HEK293 (cell line): ENCODE data around the gene TSACC.

Experiments used
- CTCF ChIA-PET: fragments of 350-600 bp; formaldehyde crosslinking; extraction: SDS; loops from one replicate; lab custom pipeline; 2021; ENCODE audit warnings: antibody characterized with exemption; lab: Yijun Ruan, JAX
- POLR2A ChIA-PET: fragments of 300-600 bp; formaldehyde crosslinking; extraction: SDS; loops from one replicate; lab custom pipeline; 2020; ENCODE audit warnings: antibody characterized with exemption, inconsistent platforms; lab: Yijun Ruan, JAX
- H3K27ac ChIP-seq: fragments of 200-500 bp; sonication (Bioruptor generic); 2 replicates; pipeline ENCODE4 v1.5.1; 2014; ENCODE audit warnings: low read depth, low read length, control low read depth, inconsistent platforms; ENCODE audit errors: extremely low read depth
- H3K36me3 ChIP-seq, 2 experiments: fragments of 200-500 bp in 1 of 2; sonication (Bioruptor generic) in 1 of 2; 1 replicate in 1 of 2; 2 replicates in 1 of 2; pipeline ENCODE4 v1.5.1; 2014 to 2017; ENCODE audit warnings: inconsistent platforms in 2 of 2, low read length in 2 of 2; ENCODE audit not compliant: control insufficient read depth in 2 of 2, insufficient read depth in 1 of 2
- H3K4me1 ChIP-seq: fragments of 200-500 bp; sonication (Bioruptor generic); 2 replicates; pipeline ENCODE4 v1.5.1; 2014; ENCODE audit warnings: mild to moderate bottlenecking, low read length, inconsistent platforms; ENCODE audit not compliant: control insufficient read depth, insufficient read depth
- H3K4me3 ChIP-seq: 2 replicates; pipeline ENCODE4 v1.5.1; 2011; ENCODE audit warnings: low read depth, mild to moderate bottlenecking, control low read depth, low read length, moderate library complexity
- H3K9me3 ChIP-seq: fragments of 200-500 bp; sonication (Bioruptor generic); 2 replicates; pipeline ENCODE4 v1.5.1; 2014; ENCODE audit warnings: low read depth, low read length, inconsistent platforms; ENCODE audit not compliant: control insufficient read depth, insufficient read depth
- HOXD13 ChIP-seq: sonication (generic); formaldehyde crosslinking; IDR thresholded peaks from 2 replicates; pipeline ENCODE4 v1.8.0; 2022; ENCODE audit warnings: missing genetic modification reagents, borderline replicate concordance
- KLF1 ChIP-seq: fragments of 450-650 bp; formaldehyde crosslinking; IDR thresholded peaks from 2 replicates; pipeline ENCODE4 v1.5.1; 2016; ENCODE audit warnings: missing biosample characterization, missing genetic modification characterization
- KLF9 ChIP-seq: fragments of 450-650 bp; formaldehyde crosslinking; IDR thresholded peaks from 2 replicates; pipeline ENCODE4 v1.5.1; 2016; ENCODE audit warnings: missing biosample characterization, missing genetic modification characterization, low read depth
- REPIN1 ChIP-seq: fragments of 450-650 bp; formaldehyde crosslinking; IDR thresholded peaks from 2 replicates; pipeline ENCODE4 v1.5.1; 2017; ENCODE audit warnings: missing biosample characterization, missing genetic modification characterization, low read depth
- SP7 ChIP-seq: fragments of 450-650 bp; formaldehyde crosslinking; IDR thresholded peaks from 2 replicates; pipeline ENCODE4 v1.5.1; 2016; ENCODE audit warnings: missing biosample characterization, missing genetic modification characterization
- ZBTB17 ChIP-seq: fragments of 450-650 bp; formaldehyde crosslinking; IDR thresholded peaks from 2 replicates; pipeline ENCODE4 v1.5.1; 2016; ENCODE audit warnings: missing biosample characterization, missing genetic modification characterization
- ZBTB48 ChIP-seq: fragments of 450-650 bp; formaldehyde crosslinking; IDR thresholded peaks from 2 replicates; pipeline ENCODE4 v1.5.1; 2016; ENCODE audit warnings: missing biosample characterization, missing genetic modification characterization
- ZNF324 ChIP-seq: fragments of 450-650 bp; formaldehyde crosslinking; IDR thresholded peaks from 2 replicates; pipeline ENCODE4 v1.5.1; 2016; ENCODE audit warnings: missing biosample characterization, missing genetic modification characterization
- ZNF350 ChIP-seq: fragments of 450-650 bp; formaldehyde crosslinking; IDR thresholded peaks from 2 replicates; pipeline ENCODE4 v1.5.0; 2017; ENCODE audit warnings: missing biosample characterization, mild to moderate bottlenecking, missing genetic modification characterization
- ZNF48 ChIP-seq: fragments of 450-650 bp; formaldehyde crosslinking; IDR thresholded peaks from 2 replicates; pipeline ENCODE4 v1.5.1; 2016; ENCODE audit warnings: missing biosample characterization, missing genetic modification characterization
- ZNF514 ChIP-seq: fragments of 450-650 bp; formaldehyde crosslinking; IDR thresholded peaks from 2 replicates; pipeline ENCODE4 v1.5.1; 2016; ENCODE audit warnings: missing biosample characterization, missing genetic modification characterization
- ZNF571 ChIP-seq: fragments of 450-650 bp; formaldehyde crosslinking; IDR thresholded peaks from 2 replicates; pipeline ENCODE4 v1.5.0; 2017; ENCODE audit warnings: missing biosample characterization, missing genetic modification characterization
- TF ChIP-seq, protein P1 (sequence below): fragments of 450-650 bp; formaldehyde crosslinking; IDR thresholded peaks from 2 replicates; pipeline ENCODE4 v1.5.1; 2016; ENCODE audit warnings: missing biosample characterization, missing genetic modification characterization, borderline replicate concordance
- TF ChIP-seq, protein P2 (sequence below): fragments of 450-650 bp; formaldehyde crosslinking; IDR thresholded peaks from 2 replicates; pipeline ENCODE4 v1.5.1; 2016; ENCODE audit warnings: missing biosample characterization, missing genetic modification characterization
- TF ChIP-seq, protein P3 (sequence below): fragments of 450-650 bp; formaldehyde crosslinking; IDR thresholded peaks from 2 replicates; pipeline ENCODE4 v1.5.1; 2016; ENCODE audit warnings: missing biosample characterization, missing genetic modification characterization
- TF ChIP-seq, protein P4 (sequence below): fragments of 450-650 bp; formaldehyde crosslinking; IDR thresholded peaks from 2 replicates; pipeline ENCODE4 v1.5.1; 2016; ENCODE audit warnings: missing biosample characterization, missing genetic modification characterization
- TF ChIP-seq, protein P5 (sequence below): sonication (generic); formaldehyde crosslinking; IDR thresholded peaks from 2 replicates; pipeline ENCODE4 v1.8.1; 2022; ENCODE audit warnings: mild to moderate bottlenecking, moderate library complexity, missing genetic modification reagents
- TF ChIP-seq, protein P6 (sequence below): fragments of 450-650 bp; formaldehyde crosslinking; IDR thresholded peaks from 2 replicates; pipeline ENCODE4 v1.5.1; 2017; ENCODE audit warnings: missing biosample characterization, missing genetic modification characterization

Gene TSACC

DNA sequence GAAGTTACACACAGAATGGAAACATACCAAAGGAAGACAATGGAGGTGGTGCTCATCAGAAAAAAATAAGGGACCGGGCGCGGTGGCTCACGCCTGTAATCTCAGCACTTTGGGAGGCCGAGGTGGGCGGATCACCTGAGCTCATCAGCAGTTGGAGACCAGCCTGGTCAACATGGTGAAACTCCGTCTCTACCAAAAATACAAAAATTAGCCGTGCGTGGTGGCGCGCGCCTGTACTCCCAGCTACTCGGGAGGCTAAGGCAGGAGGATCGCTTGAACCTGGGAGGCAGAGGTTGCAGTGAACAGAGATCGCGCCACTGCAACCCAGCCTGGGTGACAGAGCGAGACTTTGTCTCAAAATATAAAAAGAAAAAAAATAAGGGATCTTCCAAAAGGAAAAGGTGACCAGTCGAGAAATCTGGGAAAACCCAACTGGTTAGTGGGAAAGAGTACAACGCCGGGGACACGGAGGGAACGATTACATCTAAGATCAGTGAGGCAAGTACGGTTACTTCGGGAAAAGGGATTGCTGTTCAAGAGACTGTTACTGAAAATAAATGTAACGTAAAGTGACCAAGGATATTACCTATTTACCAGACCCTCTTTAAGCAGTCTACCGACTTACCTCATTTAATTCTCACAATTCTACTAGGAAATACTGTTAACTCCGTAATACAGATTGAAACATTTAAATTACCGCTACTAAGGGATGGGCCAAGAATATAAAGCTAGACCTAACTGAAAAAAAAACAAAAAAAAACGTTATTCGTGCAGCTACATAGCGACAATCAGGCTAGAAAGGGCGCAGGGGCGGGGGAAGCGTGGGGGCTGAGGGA is 1.1 kb upstream of the TSACC start:
- Histone ChIP-seq H3K27ac (peak overlapping the region; percentile 65; the same call in 1 of the 2 replicates), H3K9me3 (no peaks in the 10 kb centered on the region), H3K4me1 (peaks cover 5% of the 10 kb centered on the region; the same call in 1 of the 2 replicates), H3K36me3 (peaks cover 32 to 44% of the 10 kb centered on the region in 2 experiments), H3K4me3 (peak overlapping the region; percentile 71)
- ChIA-PET CTCF (interaction anchor here (0.5 to 2.1 kb wide), 13 partner anchors 10 to 402 kb away, joined by 3 to 14 read pairs (median 4); no protein-coding TSS in a partner anchor), POLR2A (interaction anchor here (0.5 to 1.4 kb wide), 11 partner anchors 9 to 411 kb away, joined by 3 to 9 read pairs (median 4); partner anchors contain the start of genes SMG5 and TMEM79)
- 0 out of 2 replicates have a peak, but pooled peaks have one; percentile 32 for TF ChIP-seq KLF9 (tag by site-specific recombination)
- TF ChIP-seq ZNF48 (tag by site-specific recombination) = no peak
- TF ChIP-seq ZBTB17 (tag by site-specific recombination) = peak; percentile 65
- TF ChIP-seq ZBTB48 (tag by site-specific recombination) = peak; percentile 75; the same call in 1 of the 2 replicates
- TF ChIP-seq ZNF324 (tag by site-specific recombination) = peak; percentile 34; the same call in 1 of the 2 replicates
- TF ChIP-seq KLF1 (tag by site-specific recombination) = peak; percentile 31; the same call in 1 of the 2 replicates
- TF ChIP-seq, protein P1, sequence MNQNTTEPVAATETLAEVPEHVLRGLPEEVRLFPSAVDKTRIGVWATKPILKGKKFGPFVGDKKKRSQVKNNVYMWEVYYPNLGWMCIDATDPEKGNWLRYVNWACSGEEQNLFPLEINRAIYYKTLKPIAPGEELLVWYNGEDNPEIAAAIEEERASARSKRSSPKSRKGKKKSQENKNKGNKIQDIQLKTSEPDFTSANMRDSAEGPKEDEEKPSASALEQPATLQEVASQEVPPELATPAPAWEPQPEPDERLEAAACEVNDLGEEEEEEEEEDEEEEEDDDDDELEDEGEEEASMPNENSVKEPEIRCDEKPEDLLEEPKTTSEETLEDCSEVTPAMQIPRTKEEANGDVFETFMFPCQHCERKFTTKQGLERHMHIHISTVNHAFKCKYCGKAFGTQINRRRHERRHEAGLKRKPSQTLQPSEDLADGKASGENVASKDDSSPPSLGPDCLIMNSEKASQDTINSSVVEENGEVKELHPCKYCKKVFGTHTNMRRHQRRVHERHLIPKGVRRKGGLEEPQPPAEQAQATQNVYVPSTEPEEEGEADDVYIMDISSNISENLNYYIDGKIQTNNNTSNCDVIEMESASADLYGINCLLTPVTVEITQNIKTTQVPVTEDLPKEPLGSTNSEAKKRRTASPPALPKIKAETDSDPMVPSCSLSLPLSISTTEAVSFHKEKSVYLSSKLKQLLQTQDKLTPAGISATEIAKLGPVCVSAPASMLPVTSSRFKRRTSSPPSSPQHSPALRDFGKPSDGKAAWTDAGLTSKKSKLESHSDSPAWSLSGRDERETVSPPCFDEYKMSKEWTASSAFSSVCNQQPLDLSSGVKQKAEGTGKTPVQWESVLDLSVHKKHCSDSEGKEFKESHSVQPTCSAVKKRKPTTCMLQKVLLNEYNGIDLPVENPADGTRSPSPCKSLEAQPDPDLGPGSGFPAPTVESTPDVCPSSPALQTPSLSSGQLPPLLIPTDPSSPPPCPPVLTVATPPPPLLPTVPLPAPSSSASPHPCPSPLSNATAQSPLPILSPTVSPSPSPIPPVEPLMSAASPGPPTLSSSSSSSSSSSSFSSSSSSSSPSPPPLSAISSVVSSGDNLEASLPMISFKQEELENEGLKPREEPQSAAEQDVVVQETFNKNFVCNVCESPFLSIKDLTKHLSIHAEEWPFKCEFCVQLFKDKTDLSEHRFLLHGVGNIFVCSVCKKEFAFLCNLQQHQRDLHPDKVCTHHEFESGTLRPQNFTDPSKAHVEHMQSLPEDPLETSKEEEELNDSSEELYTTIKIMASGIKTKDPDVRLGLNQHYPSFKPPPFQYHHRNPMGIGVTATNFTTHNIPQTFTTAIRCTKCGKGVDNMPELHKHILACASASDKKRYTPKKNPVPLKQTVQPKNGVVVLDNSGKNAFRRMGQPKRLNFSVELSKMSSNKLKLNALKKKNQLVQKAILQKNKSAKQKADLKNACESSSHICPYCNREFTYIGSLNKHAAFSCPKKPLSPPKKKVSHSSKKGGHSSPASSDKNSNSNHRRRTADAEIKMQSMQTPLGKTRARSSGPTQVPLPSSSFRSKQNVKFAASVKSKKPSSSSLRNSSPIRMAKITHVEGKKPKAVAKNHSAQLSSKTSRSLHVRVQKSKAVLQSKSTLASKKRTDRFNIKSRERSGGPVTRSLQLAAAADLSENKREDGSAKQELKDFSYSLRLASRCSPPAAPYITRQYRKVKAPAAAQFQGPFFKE (tag by site-specific recombination) = no peak
- TF ChIP-seq, protein P2, sequence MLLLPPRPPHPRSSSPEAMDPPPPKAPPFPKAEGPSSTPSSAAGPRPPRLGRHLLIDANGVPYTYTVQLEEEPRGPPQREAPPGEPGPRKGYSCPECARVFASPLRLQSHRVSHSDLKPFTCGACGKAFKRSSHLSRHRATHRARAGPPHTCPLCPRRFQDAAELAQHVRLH (tag by site-specific recombination) = 0 out of 2 replicates have a peak, but pooled peaks have one; percentile 66
- TF ChIP-seq ZNF571 (tag by site-specific recombination) = no peak
- no peak for TF ChIP-seq ZNF350
- TF ChIP-seq, protein P3, sequence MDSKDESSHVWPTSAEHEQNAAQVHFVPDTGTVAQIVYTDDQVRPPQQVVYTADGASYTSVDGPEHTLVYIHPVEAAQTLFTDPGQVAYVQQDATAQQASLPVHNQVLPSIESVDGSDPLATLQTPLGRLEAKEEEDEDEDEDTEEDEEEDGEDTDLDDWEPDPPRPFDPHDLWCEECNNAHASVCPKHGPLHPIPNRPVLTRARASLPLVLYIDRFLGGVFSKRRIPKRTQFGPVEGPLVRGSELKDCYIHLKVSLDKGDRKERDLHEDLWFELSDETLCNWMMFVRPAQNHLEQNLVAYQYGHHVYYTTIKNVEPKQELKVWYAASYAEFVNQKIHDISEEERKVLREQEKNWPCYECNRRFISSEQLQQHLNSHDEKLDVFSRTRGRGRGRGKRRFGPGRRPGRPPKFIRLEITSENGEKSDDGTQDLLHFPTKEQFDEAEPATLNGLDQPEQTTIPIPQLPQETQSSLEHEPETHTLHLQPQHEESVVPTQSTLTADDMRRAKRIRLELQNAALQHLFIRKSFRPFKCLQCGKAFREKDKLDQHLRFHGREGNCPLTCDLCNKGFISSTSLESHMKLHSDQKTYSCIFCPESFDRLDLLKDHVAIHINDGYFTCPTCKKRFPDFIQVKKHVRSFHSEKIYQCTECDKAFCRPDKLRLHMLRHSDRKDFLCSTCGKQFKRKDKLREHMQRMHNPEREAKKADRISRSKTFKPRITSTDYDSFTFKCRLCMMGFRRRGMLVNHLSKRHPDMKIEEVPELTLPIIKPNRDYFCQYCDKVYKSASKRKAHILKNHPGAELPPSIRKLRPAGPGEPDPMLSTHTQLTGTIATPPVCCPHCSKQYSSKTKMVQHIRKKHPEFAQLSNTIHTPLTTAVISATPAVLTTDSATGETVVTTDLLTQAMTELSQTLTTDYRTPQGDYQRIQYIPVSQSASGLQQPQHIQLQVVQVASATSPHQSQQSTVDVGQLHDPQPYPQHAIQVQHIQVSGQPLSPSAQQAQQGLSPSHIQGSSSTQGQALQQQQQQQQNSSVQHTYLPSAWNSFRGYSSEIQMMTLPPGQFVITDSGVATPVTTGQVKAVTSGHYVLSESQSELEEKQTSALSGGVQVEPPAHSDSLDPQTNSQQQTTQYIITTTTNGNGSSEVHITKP = peak; percentile 74
- TF ChIP-seq, protein P4, sequence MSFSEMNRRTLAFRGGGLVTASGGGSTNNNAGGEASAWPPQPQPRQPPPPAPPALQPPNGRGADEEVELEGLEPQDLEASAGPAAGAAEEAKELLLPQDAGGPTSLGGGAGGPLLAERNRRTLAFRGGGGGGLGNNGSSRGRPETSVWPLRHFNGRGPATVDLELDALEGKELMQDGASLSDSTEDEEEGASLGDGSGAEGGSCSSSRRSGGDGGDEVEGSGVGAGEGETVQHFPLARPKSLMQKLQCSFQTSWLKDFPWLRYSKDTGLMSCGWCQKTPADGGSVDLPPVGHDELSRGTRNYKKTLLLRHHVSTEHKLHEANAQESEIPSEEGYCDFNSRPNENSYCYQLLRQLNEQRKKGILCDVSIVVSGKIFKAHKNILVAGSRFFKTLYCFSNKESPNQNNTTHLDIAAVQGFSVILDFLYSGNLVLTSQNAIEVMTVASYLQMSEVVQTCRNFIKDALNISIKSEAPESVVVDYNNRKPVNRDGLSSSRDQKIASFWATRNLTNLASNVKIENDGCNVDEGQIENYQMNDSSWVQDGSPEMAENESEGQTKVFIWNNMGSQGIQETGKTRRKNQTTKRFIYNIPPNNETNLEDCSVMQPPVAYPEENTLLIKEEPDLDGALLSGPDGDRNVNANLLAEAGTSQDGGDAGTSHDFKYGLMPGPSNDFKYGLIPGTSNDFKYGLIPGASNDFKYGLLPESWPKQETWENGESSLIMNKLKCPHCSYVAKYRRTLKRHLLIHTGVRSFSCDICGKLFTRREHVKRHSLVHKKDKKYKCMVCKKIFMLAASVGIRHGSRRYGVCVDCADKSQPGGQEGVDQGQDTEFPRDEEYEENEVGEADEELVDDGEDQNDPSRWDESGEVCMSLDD (tag by site-specific recombination) = no peak
- TF ChIP-seq HOXD13 = no peak
- no peak for TF ChIP-seq SP7 (tag by site-specific recombination)
- TF ChIP-seq REPIN1 = no peak
- TF ChIP-seq, protein P5, sequence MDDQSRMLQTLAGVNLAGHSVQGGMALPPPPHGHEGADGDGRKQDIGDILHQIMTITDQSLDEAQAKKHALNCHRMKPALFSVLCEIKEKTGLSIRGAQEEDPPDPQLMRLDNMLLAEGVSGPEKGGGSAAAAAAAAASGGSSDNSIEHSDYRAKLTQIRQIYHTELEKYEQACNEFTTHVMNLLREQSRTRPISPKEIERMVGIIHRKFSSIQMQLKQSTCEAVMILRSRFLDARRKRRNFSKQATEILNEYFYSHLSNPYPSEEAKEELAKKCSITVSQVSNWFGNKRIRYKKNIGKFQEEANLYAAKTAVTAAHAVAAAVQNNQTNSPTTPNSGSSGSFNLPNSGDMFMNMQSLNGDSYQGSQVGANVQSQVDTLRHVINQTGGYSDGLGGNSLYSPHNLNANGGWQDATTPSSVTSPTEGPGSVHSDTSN (CRISPR knock-in tag) = no peak
- TF ChIP-seq, protein P6, sequence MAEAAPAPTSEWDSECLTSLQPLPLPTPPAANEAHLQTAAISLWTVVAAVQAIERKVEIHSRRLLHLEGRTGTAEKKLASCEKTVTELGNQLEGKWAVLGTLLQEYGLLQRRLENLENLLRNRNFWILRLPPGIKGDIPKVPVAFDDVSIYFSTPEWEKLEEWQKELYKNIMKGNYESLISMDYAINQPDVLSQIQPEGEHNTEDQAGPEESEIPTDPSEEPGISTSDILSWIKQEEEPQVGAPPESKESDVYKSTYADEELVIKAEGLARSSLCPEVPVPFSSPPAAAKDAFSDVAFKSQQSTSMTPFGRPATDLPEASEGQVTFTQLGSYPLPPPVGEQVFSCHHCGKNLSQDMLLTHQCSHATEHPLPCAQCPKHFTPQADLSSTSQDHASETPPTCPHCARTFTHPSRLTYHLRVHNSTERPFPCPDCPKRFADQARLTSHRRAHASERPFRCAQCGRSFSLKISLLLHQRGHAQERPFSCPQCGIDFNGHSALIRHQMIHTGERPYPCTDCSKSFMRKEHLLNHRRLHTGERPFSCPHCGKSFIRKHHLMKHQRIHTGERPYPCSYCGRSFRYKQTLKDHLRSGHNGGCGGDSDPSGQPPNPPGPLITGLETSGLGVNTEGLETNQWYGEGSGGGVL (tag by site-specific recombination) = no peak; the same call in 1 of the 2 replicates
- no peak for TF ChIP-seq ZNF514 (tag by site-specific recombination)
